KMS-11 (cell line): ENCODE results near the gene UBTD1.

Source experiments
- H2AFZ ChIP-seq: fragments of 200-600 bp; sonication (generic); 2 replicates; pipeline ENCODE4 v1.6.1; 2016; ENCODE audit warnings: antibody characterized with exemption, mixed run types, low read depth
- H3K27ac ChIP-seq: fragments of 200-600 bp; sonication (generic); 2 replicates; pipeline ENCODE4 v1.6.1; 2016; ENCODE audit warnings: mild to moderate bottlenecking, mixed run types
- H3K27me3 ChIP-seq: fragments of 200-600 bp; sonication (generic); 2 replicates; pipeline ENCODE4 v1.6.1; 2017; ENCODE audit warnings: mild to moderate bottlenecking, low read depth, mixed run types, moderate library complexity; ENCODE audit not compliant: insufficient read depth
- H3K36me3 ChIP-seq: fragments of 200-600 bp; sonication (generic); 2 replicates; pipeline ENCODE4 v1.6.1; 2017; ENCODE audit warnings: mild to moderate bottlenecking, mixed run types; ENCODE audit not compliant: insufficient read depth
- H3K4me1 ChIP-seq: fragments of 200-600 bp; sonication (generic); 2 replicates; pipeline ENCODE4 v1.6.1; 2016; ENCODE audit warnings: mild to moderate bottlenecking, low read depth, mixed run types; ENCODE audit not compliant: poor library complexity, severe bottlenecking
- H3K4me2 ChIP-seq: fragments of 200-600 bp; sonication (generic); 2 replicates; pipeline ENCODE4 v1.7.0; 2016; ENCODE audit warnings: mild to moderate bottlenecking, mixed run types
- H3K4me3 ChIP-seq: fragments of 200-600 bp; sonication (generic); IDR thresholded peaks from 2 replicates; pipeline ENCODE4 v1.6.1; 2017; ENCODE audit warnings: low read depth, low read length, mixed read lengths; ENCODE audit not compliant: insufficient read depth
- H3K79me2 ChIP-seq: fragments of 200-600 bp; sonication (generic); 2 replicates; pipeline ENCODE4 v1.6.1; 2016; ENCODE audit warnings: low read depth, mixed run types; ENCODE audit not compliant: insufficient read depth
- H3K9ac ChIP-seq: fragments of 200-600 bp; sonication (generic); 2 replicates; pipeline ENCODE4 v1.6.1; 2016; ENCODE audit warnings: mild to moderate bottlenecking, mixed run types
- H4K20me1 ChIP-seq: fragments of 200-600 bp; sonication (generic); 2 replicates; pipeline ENCODE4 v1.6.1; 2016; ENCODE audit warnings: mild to moderate bottlenecking, mixed run types; ENCODE audit not compliant: insufficient read depth
- CTCF ChIP-seq: fragments of 200-600 bp; sonication (generic); conservative IDR thresholded peaks from 2 replicates; pipeline ENCODE4 v1.6.1; 2017; ENCODE audit warnings: low read depth, mild to moderate bottlenecking, antibody characterized with exemption, low read length, moderate library complexity, mixed read lengths

The UBTD1 gene

GRCh38 chr10:97459933-97460332 lies 38.8 kb upstream of the UBTD1 start:
- Histone ChIP-seq H3K4me3 (no peak overlapping the region), H3K36me3 (0 out of 2 replicates have a peak, but pooled peaks cover 3% of the 10 kb centered on the region), H3K4me1 (peaks cover 29% of the 10 kb centered on the region), H4K20me1 (no peaks in the 10 kb centered on the region), H3K9ac (no peak overlapping the region), H3K79me2 (no peaks in the 10 kb centered on the region), H3K27me3 (no peaks in the 10 kb centered on the region), H3K27ac (no peak overlapping the region), H3K4me2 (no peak overlapping the region), H2AFZ (no peak overlapping the region)
- TF ChIP-seq CTCF: no peak

- Histone ChIP-seq H3K36me3 (peaks cover 10% of the 10 kb centered on the region), H3K27ac (no peak overlapping the region)
These were observed 36.4 kb upstream of the UBTD1 start for GRCh38 chr10:97462309-97462708.

GRCh38 chr10:97463363-97464132 lies 35.2 kb upstream of the UBTD1 start:
- Histone ChIP-seq H3K9ac (no peak overlapping the region; the same call in 1 of the 2 replicates), H3K36me3 (peaks cover 10% of the 10 kb centered on the region), H3K4me3 (no peak overlapping the region), H4K20me1 (no peaks in the 10 kb centered on the region), H3K4me2 (peak overlapping the region; percentile 4; the same call in 1 of the 2 replicates), H3K27me3 (no peaks in the 10 kb centered on the region), H3K79me2 (no peaks in the 10 kb centered on the region; the same call in 1 of the 2 replicates), H2AFZ (no peak overlapping the region), H3K27ac (peak overlapping the region; percentile 56; the same call in 1 of the 2 replicates), H3K4me1 (peaks cover 65% of the 10 kb centered on the region)
- TF ChIP-seq CTCF: peak; percentile 92

More at GRCh38 chr10:97462309-97462708, 36.4 kb upstream of the UBTD1 start:
- no peak overlapping the region for H3K9ac ChIP-seq
- peaks cover 53% of the 10 kb centered on the region for H3K4me1 ChIP-seq
- H3K27me3 ChIP-seq: no peaks in the 10 kb centered on the region
- H3K4me2 ChIP-seq: no peak overlapping the region
- no peak for TF ChIP-seq CTCF
- H2AFZ ChIP-seq: no peak overlapping the region
- no peak overlapping the region for H3K4me3 ChIP-seq
- no peaks in the 10 kb centered on the region for H4K20me1 ChIP-seq
- H3K79me2 ChIP-seq: no peaks in the 10 kb centered on the region; the same call in 1 of the 2 replicates

- peak overlapping the region; percentile 56 for H3K27ac ChIP-seq
- no peaks in the 10 kb centered on the region; the same call in 1 of the 2 replicates for H3K79me2 ChIP-seq
- H2AFZ ChIP-seq: no peak overlapping the region
- H3K9ac ChIP-seq: no peak overlapping the region; the same call in 1 of the 2 replicates
- H3K4me2 ChIP-seq: peak overlapping the region; percentile 4; the same call in 1 of the 2 replicates
- H3K4me3 ChIP-seq: no peak overlapping the region
- peaks cover 8% of the 10 kb centered on the region for H3K36me3 ChIP-seq
- no peaks in the 10 kb centered on the region for H4K20me1 ChIP-seq
- H3K4me1 ChIP-seq: peaks cover 72% of the 10 kb centered on the region
- no peaks in the 10 kb centered on the region for H3K27me3 ChIP-seq
- no peak for TF ChIP-seq CTCF
These were observed 34.5 kb upstream of the UBTD1 start for GRCh38 chr10:97464226-97464625.
